Activated CD8-positive, alpha-beta memory T cell treated with anti-CD3 and anti-CD28 coated beads, Interleukin-2, amount 50 U/mL, for 24 hours (primary cell): ENCODE measurements around the gene COX14.
A peak's percentile ranks its signal among the peaks of the same experiment; 100 is the strongest.

Source experiments
- DNase-seq: peaks from one replicate; pipeline ENCODE4 v3.0.0-alpha.2; 2020; ENCODE audit errors: extremely low read depth

The COX14 gene

DNA sequence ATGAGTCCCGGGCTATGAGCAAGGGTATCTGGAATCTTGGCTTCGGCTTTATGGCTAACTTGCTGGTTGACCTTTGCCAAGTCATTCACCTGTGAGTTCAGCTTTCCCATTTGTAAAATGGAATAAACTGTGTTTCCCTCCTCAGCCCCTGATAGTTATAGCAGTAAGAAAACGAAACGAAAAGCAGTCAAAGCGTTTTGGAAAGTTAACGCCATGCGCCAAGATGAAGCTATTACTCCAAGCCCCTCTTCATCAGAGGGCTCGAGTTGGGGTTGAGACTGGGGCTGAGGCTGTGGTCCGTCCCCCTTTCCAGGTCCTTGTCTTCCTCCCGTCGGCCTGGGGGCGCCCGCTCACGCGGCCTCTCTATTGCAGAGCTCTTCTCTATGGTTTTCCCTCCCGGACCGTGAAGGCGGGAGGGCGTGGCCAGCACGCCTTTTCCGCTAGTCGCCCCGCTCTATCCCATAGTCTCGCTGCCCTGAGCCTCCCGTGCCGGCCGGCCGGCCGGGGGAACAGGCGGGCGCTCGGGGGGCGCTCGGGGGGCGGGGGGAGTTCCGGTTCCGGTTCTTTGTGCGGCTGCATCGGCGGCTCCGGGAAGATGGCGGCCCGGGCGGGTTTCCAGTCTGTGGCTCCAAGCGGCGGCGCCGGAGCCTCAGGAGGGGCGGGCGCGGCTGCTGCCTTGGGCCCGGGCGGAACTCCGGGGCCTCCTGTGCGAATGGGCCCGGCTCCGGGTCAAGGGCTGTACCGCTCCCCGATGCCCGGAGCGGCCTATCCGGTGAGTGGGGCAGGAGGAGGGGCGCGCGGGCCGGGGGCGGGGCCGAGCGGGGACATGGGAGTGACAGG is 27.0 kb upstream of the COX14 start, which contains the start of gene SMARCD1:
SMARCD1 (plus strand) TSS at position 568 of the 840 bp plus-strand sequence; CDS start at position 596, 28 bp downstream.
- DNase-seq: peak; percentile 68

DNA sequence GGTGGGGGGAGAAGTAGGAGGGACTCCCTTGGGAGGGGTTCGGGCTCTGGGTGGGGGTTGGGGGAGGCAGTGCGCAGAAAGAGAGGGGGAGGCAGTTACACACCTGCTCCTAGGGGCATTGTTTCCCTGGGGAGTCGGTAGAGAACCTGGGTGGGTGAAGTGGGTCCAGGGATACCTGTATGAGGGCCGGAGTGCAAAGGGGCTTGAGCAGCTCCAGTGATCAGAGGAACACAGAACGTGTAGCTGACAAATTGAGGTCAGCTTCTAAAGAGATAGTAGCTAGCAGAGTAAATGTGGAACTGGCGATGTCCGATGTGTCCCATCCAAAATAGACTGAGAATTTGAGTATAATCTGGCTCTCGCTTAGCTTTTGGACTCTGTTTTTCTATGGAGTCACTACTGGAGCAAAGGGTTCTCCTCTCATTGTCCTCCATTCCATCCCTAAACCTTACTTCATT is 26.4 kb upstream of the COX14 start:
- DNase-seq: no peak

DNA sequence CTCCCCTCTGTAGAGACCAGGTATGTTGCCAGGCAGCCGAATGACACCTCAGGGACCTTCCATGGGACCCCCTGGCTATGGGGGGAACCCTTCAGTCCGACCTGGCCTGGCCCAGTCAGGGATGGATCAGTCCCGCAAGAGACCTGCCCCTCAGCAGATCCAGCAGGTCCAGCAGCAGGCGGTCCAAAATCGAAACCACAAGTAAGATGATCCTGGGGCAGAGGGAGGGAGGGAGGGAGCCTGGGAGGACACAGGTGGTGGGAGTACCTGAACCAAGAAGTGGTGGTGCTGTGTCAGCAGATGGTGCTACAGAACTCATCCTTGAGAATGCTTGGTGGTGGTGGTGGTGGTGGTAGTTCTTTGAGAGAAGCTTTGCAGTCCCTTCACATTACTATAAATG is 25.9 kb upstream of the COX14 start:
- no peak for DNase-seq

DNA sequence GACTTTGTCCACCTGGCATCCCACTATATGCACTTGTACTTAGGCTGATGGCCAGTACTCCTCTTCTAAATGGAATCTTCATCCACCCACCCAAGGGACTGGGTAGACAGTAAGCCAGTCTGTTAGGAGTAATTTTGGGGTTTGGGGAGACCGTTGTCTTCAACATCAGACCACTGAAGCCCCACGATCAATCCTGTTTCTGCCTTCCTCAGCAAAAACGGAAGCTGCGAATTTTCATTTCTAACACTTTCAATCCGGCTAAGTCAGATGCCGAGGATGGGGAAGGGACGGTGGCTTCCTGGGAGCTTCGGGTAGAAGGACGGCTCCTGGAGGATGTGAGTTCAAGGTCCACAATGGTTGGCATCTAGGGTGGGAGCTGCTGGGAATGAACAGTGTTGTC is 24.9 kb upstream of the COX14 start:
- no peak for DNase-seq

DNA sequence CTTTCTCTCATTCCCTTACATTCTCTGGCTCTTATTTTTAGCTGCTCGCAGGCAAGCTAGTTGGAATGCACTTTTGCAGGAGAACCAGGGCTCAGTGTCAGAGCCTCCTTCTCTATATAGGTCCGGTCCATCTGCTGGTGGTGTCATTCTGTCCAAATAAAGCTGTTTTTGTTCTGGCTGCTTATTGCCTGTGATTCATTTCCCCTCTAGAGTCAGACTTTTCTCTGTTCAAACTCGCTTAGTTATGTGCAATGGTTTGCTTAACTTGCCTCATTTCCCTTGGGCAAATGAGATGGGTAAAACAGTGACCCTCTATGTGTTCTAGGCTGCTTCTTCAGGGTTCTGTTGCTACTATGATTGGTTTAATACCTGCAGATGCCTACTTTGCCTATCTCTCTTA is 24.0 kb upstream of the COX14 start:
- DNase-seq: no peak

DNA sequence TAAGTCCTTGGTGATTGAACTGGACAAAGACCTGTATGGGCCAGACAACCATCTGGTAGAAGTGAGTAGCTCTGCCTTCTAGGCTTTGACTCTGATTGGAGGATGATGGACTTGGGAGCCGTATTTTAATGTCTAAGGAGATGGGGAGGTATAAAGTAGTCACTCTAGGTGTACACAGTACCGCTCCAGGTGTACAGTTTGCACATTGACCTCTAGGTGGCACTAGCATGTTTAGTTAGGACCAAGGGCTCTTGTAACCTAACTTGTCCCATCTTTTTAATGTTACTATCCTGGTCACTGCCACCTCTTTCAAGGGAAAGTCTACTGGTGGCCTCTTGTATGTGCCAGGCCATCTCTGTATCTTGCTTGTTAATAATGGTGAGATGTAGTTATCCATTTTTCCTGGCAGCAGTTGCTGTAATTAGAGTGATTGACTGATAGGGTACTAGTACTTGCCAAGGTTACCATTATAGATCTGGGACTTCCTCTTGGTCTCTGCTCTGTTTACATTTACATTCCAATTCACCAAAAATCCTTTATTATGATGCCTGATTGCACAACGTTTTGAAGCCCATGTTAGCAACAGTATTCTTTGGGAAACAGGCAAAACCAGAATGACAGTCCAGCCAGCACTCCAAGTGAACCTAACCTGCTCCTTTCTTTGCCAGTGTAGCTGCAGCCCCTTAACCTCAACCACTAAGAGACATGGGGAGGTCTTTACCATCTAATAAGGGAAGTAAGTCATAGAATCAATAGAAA is 23.3 kb upstream of the COX14 start:
- peak; percentile 23 for DNase-seq

DNA sequence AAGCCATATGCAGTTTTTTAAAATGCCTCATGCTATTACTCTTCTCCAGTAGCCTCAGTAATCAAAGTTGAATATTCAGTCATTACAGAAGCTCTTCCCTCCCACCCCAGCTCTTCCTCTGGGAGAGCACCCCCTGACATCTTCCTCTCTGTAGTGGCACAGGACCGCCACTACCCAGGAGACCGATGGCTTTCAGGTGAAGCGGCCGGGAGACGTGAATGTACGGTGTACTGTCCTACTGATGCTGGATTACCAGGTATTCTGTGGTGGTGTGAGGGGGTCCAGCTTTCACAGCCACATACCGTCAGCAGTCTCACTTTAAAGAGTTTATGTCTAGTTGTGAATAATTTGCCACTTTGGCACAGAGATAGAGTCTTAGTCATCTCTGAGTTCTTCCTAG is 22.3 kb upstream of the COX14 start:
- no peak for DNase-seq

DNA sequence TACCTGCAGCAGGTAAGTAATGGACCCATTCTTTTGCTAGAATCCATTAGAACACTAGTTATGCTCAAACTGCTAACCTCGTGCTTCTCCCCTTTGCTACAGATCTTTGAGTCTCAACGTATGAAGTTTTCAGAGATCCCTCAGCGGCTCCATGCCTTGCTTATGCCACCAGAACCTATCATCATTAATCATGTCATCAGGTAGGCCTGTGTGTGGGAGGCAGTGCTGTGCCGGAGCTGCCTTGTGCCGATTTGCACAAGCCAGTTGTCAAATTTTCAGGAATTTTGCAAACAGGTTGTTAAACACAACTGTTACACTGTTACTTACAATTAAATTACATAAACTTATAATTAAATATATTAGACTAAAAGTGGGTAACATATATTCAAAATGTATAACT is 21.6 kb upstream of the COX14 start:
- DNase-seq: no peak

DNA sequence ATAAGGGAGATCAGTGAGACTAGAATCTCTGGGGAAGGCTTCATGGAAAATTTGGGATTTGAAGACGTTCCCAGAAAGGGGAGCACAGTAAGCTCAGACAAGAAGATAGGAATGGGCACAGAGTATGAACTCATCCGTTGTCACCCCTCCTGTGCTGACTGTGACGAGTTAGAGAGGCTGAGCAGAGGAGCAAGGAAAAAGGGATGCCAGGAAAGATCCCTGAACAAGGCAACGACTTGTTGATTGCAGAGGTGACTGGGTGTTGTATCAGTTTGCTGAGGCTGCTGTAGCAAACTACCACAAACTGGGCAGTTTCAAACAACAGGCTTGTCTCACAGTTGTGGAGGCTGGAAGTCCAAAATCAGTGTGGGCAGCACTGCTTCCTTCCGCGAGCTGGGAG is 14.1 kb upstream of the COX14 start:
- no peak for DNase-seq

DNA sequence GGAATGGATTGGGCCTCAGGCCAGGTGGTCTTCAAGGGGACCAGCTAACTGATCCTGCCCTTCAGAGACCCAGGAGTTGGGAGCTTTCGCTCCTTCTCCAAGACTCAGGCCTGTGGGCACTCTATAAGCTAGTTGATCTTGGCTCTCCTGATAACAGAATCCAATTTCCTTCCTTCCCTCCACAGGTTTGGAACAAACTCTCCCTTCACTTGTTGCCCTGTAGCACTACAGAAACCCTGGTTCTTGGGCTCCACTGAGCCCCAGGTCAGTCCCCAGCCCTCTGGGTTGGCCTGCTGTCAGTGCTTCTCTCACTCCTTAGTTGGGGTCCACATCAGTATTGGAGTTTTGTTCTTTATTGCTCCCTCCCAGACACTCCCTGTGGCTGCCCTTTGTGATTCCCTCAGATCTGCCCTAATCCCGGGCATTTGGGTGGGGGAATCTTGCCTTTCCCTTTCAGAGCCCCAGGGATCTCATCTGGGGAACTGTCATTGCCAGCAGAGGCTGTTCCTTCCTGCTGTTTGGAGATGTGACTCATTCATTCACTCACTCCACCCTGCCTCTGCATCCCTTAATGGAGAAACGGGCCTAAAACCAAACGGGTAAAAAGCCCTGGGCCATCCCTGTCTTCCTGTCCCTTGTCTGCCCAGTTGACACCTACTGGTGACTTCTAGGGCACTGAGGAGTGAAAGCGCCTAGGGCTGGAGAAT is 12.6 kb upstream of the COX14 start:
- DNase-seq: no peak

DNA sequence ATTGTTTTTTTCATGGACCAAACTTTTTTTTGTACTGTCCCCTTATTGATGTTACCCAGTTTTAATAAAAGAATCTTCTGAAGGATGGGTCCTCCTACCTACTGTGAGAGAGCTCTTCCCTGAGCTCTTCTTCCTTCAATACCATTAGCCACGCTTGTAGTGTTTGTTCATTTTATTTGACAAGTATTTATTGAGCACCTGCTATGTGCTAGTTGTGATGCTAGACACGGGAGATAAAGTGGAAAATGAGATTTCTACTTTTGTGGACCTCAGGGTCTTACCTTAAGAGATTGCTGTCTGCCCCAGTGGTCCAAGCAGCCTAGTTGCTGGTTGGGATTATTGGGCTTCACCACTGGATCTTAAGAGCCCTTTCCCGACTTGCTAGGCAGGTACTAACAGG is 11.5 kb upstream of the COX14 start:
- DNase-seq: no peak

DNA sequence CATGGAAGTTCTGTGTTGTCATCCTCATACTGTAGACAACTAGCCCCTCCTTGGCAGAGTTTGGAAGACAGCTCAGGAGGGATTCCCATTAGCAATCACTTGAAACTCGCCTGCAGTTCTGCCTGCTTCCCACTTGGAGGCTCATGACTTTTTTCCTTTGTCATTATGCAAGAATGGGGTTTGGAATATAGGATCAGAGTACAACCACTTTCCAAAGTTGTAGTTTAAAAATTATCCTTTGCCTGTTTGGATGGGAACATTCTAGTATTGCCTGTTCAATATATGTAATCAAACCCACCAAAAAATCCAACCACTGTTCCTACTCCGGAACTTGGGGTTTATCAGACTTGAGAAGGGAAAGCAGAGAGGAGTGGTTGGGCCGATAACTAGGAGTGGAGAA is 10.4 kb upstream of the COX14 start:
- DNase-seq: no peak

DNA sequence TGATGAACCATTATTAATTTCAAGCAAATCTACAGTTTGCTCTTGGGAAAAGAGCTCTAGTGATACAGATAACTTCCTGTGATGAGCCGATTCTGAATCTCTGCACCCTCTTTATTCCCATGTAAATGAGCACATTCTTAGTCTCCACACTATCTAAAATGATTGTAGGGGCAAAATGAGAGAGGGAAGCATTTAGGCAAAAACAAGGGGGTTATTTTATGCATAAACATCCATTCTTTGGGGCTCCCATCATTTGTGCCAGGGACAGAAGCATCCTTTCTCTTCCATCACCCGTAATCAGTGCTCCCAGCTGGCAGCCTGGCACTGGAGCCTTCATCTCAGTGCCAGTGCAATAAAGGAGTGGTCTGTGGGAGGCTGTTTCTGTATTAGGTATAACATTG is 9.9 kb upstream of the COX14 start:
- DNase-seq: no peak

DNA sequence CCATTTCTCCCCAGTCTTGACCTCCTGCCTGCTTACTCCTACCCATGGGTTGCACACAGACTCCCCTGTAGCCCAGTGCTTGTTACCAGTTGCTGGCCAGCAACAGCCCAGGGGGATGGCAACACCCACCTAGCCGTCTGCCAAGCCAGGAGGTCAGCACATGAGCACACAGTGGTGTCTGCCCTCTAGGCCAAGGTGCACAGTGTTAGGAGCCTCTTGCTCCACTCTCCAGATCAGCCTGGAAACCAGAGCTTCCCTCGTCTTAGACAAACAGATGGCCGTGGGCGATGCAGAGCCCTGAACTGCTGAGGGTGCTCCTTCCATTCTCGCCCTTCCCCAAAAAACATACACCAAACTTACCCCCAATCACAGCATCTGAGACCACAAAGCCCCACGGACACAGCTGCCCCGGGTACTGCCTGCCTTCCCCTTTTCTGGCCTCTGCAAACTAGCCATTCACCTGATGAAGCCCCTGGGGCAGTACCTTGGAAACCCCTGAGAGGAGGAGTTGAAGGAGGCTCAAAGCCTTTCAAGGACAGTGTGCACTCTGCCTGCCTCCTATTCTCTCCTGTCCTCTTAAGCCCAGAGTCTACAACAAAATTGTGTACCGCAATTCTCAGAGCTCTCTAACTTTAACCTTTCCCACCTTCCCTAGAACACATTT is 9.3 kb upstream of the COX14 start:
- DNase-seq: no peak

DNA sequence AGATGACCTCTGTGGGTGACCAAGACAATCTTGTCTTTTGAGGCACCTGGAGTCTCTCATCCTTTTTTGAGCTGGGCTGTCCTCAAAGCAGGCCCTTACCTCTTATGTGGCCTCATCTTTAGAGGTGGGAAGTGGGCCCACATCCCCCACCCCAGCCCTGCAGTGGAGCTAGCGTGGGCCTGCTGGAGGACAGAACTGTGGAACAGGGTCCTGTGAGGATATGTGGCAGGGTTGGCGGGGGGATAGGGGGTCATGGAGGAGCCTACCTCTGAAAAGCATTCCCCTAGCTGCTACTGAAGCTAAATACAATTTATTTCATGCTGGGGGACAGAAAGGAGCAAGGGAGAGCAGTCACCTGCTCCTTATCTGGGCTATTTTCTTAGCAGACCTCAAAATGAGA is 8.7 kb upstream of the COX14 start:
- DNase-seq: no peak

DNA sequence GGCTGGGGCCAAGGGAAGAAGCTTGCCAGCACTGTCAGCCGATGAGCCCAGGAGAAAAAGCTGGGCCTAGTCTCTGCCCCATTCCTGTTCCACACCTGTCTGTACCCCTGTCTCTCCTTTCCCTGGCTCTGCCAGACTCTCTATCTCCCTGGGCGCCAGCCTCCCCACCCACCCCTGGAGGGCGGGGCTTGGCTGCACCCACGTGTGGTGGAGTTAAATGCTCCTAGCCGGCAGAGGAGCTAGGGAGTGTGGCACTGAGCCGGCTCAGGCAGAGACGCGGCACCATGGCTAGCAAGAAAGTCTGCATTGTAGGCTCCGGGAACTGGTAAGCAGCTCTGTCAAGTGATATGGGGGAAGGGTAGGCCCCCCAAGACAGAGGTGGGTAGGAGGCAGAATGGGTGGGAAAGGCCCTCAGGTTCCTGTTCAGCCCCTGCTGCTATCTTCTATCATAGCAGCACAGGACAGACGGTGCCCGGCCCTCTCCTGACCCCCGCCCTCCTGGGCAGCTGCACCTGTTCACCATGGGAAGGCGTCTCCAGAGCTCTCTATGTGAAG is 8.2 kb upstream of the COX14 start, which contains the start of gene GPD1:
GPD1 (plus strand) TSS at position 242 of the 555 bp plus-strand sequence; CDS start at position 285, 43 bp downstream.
- no peak for DNase-seq

DNA sequence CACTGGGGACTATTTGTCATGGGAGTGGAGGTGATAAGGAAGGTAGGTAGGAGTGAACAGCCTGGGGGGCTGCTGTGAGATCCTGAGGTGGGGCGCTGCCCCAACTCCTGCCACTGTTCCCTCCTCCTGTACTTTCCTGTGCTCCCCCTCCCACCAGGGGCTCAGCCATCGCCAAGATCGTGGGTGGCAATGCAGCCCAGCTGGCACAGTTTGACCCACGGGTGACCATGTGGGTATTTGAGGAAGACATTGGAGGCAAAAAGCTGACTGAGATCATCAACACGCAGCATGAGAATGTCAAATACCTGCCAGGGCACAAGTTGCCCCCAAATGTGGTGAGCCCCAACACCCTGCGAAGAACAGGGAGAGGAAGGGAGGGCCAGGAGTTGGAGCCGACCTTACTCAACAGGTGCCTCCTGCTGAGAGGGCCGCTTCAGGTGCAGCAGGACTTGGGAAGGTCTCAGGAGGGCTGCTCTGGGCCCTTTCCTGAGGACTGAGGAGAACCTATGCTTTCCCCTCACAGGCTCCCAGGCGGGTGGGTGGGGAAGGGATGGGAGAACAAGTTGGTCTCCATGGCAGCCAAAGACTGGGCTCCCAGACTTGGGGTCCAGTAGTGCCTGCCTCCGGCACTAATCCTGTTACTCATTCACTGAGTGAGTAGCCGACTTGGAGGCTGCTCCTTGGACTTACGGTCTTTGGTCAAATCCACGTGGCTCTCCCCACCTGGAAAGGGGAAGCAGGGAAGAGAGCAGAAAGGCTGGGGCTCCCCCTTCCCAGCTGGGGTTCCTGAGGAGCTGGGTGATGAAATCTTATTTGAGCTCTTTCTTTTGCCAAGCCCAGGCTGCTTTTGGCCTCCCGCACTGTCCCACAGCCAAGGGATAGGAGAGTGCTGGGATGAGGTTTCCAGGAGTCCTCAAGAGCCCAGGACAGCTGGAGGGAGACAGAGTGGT is 7.3 kb upstream of the COX14 start:
- no peak for DNase-seq

DNA sequence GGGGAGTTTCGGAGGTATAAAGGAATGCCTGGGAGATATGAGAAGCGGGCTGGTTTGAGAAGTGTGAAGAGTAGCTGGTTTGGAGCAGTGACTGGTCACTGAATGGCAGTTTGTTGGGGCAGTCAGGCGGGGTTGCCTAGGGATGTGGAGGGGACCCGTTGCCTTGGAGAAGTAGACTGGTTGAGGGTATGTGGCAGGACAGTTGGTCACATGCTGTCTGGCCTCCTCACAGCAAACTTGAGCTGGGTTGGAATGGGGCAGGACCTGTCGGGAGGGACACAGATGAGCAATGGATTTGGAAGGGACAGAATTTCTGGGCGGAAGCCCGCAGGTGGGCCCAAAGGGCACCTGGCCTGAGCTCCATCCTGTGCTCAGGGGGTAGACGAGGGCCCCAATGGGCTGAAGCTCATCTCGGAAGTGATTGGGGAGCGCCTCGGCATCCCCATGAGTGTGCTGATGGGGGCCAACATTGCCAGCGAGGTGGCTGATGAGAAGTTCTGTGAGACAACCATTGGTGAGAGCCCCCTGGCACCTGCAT is 6.1 kb upstream of the COX14 start:
- DNase-seq: no peak

DNA sequence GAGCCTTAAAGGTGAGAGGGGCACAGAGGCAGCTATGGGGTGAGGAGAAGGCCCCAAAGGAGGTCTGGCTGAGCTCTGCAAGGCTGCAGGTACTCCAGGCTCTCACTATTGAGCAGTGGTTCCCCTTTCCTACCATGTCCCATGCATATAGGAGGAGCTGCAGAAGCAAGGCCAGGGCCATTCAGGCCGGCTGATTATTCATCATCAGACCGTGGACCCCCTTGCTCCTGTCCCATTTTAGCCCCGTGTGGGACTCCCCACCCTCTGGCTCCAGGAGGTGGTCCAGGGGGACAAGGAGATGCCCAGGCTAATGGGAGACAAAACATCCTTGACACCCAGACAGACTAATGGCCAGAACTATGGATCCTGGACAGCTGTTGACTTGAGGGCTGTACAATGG is 5.1 kb upstream of the COX14 start:
- DNase-seq: no peak
